GM12801 (cell line): ENCODE results near the gene UBN1.

Experiments used
- CTCF ChIP-seq: IDR thresholded peaks from one replicate; pipeline ENCODE4 v1.5.1; 2011; ENCODE audit warnings: control low read depth; ENCODE audit not compliant: insufficient read length; ENCODE audit errors: extremely low read depth

UBN1 gene

GRCh38 chr16:4801051-4801961 lies 46.0 kb upstream of the UBN1 start:
- TF ChIP-seq CTCF = no peak

GRCh38 chr16:4801962-4802658 lies 45.2 kb upstream of the UBN1 start, which contains the start of gene ROGDI:
Gene ROGDI, minus strand, starts transcription at chr16:4802633. Its CDS starts 62 bp downstream, at chr16:4802571.
- TF ChIP-seq CTCF = no peak

- no peak for TF ChIP-seq CTCF
These were observed 44.5 kb upstream of the UBN1 start for GRCh38 chr16:4802659-4803287.

- TF ChIP-seq CTCF = no peak
These were observed 43.9 kb upstream of the UBN1 start for GRCh38 chr16:4803401-4803844.

GRCh38 chr16:4803898-4804762 lies 43.2 kb upstream of the UBN1 start:
- no peak for TF ChIP-seq CTCF

- no peak for TF ChIP-seq CTCF
These were observed 42.0 kb upstream of the UBN1 start for GRCh38 chr16:4805231-4805630.
